Stimulated activated naive CD4-positive, alpha-beta T cell treated with Interleukin-2 at 50 U/mL for 16 hours (primary cell): ENCODE data around the gene TMEM131L.

Source experiments
- DNase-seq: peaks from one replicate; lab custom pipeline; 2025; lab: John Stamatoyannopoulos, UW

TMEM131L gene

DNA sequence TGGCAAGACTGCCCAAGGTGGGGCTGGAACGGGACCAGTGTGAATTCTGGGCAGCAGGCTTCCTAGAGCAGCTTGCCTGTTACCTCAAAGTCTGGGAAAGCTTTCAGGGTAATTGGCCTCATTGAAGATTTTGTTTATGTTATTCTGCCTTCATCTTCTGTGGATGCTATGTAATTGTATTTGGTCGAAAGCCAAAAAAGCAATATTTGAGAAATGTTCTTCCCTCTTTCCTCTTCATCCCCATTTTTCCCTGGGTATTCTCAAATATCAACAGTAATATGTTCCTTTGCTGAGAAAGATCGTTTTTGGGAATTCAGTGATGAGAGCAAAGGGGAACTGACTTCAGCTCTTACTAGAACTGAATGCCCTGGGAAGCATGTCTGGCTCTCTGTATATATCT, 12.9 kb downstream of the TMEM131L start:
- DNase-seq = no peak

DNA sequence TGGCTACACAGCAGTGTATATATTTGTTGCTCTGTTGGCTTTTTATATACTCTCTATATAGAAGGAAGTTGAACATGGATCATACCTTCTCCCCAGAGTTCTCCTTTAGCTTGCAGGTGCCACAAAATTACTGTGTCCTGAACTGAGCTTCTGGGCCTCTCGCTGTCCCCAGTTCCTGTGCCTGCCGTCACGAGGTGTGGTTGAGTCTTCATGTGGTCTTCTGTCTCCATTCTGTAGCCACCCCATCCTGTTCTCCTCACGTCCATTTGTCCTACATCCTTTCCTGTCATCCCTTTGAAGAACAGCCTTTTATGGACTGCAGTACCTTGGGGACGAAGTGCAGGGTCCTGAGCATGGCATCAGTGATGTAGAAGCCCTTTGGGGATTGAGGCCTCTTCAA, 14.5 kb downstream of the TMEM131L start:
- no peak for DNase-seq

DNA sequence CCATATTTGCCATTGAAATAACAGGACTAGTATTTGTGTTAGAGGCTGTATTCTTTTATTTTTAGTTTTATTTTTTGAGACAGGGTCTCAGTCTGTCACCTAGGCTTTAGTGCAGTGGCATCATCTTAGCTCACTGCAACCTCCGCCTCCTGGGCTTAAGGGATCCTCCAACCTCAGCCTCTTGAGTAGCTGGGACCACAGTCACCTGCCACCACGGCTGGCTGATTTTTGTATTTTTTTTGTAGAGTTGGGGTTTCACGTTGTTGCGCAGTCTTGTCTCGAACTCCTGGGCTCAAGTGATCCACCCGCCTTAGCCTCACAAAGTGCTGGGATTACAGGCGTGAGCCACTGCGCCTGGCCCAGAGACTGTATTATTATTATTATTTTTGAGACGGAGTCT, 15.3 kb downstream of the TMEM131L start:
- DNase-seq = no peak

GRCh38 chr4:153483432-153484418, 17.6 kb downstream of the TMEM131L start:
- no peak for DNase-seq

GRCh38 chr4:153485359-153485758, 19.2 kb downstream of the TMEM131L start:
- DNase-seq = no peak

DNA sequence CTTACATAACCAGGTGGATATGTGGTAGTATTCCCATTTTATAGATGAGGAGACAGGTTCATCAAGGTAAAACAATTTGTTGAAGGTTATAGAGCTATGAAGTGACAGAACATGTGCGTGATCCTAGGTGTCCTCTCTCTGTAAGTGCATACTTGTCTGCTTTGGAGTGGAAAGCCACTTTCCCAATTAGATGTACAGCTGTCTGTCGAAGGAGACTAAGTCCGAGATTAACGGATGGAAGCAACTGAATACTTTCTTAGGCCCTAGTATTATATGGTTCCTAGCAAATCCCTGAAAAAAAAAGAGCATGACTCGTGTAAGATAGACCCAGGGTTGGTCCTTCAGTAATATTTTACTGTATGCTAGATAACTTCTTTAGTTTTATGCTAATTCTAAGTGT, 19.7 kb downstream of the TMEM131L start:
- no peak for DNase-seq

GRCh38 chr4:153486281-153487151, 20.4 kb downstream of the TMEM131L start:
- DNase-seq = peak; percentile 19

- peak; percentile 84 for DNase-seq
These were observed 22.1 kb downstream of the TMEM131L start for GRCh38 chr4:153488006-153488891.

DNA sequence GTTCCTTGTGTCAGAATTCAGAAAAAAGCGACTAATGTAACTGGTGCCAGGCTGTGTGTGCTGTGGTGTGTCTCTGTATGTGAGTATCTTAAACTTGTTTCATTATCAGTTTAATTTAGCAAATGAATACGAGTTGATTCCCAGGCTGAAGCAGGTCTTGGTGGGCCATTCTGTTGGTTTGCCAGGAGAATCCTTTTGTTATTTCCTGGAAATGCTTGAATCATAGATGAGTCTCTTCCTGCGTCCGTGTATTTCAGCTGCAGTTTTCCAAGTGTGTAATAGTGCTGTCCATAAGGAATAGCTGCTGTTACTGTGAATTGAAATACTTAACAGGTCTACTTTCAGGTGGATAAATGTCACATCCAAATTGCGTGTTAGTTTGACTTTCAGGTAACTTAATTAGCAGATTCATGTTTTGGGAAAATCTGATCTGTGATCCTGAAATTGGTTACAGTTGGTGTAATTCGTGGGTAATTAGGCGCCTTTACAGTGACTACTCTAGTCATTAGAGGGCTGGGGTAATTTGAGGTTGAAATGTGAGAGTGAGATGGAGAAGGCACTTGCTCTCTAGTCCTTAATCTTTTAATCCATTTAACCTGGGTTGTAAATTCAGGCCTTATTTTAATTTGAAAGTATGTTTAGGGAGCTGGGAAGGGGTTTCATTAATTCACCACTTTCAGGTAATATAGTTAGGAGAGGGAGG, 23.8 kb downstream of the TMEM131L start:
- no peak for DNase-seq

DNA sequence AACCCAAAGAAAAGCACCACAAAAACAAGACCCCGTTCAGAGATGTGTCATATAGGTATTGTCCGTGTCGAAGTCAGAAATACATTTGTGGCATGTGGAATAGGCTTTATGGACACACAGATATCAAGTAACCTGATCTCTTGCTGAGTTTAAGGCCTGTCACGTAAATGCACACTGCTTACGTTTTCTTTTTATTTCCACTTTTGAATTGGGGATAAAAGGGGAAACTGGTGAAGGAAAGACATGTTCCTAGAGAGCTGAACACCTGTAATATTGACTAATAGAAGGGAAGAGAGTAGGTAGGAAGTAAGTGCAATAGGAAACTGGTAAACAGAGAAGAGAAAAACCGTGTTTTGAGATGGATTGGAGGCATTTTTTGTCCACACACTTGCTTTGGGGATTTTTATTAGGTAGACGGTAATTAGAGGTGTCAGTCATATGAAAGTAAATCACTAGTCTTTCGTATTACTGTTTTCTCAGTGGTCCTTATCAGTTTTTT, 24.9 kb downstream of the TMEM131L start:
- DNase-seq = no peak

DNA sequence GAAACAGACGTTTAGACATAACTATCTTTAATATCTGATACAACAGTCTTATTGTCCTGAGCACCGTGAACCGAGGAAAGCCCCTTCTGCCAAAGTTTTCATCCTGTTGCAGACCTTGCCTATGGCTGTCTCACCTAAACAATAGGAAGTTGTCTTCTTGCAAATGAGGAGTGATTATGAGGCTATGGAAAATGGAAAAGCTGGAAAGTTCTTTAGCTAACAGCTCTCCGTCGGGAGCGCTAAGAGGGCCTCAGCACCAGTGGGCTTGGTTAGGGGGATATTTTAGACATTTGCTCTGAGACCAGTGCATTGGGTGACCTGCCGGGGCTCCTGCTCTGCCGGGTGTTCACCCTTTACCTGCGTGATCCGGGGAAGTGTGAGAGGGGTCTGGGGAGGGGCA, 28.4 kb downstream of the TMEM131L start:
- DNase-seq = no peak

- DNase-seq = no peak
These were observed 29.5 kb downstream of the TMEM131L start for GRCh38 chr4:153495480-153496193.

GRCh38 chr4:153497091-153497531, 31.0 kb downstream of the TMEM131L start:
- peak; percentile 55 for DNase-seq

GRCh38 chr4:153497988-153498967, 32.1 kb downstream of the TMEM131L start:
- no peak for DNase-seq

- no peak for DNase-seq
These were observed 32.8 kb downstream of the TMEM131L start for GRCh38 chr4:153499005-153499404.

- DNase-seq = no peak
These were observed 35.4 kb downstream of the TMEM131L start for GRCh38 chr4:153501578-153501977.

- DNase-seq = no peak
These were observed 36.4 kb downstream of the TMEM131L start for GRCh38 chr4:153502584-153502983.

DNA sequence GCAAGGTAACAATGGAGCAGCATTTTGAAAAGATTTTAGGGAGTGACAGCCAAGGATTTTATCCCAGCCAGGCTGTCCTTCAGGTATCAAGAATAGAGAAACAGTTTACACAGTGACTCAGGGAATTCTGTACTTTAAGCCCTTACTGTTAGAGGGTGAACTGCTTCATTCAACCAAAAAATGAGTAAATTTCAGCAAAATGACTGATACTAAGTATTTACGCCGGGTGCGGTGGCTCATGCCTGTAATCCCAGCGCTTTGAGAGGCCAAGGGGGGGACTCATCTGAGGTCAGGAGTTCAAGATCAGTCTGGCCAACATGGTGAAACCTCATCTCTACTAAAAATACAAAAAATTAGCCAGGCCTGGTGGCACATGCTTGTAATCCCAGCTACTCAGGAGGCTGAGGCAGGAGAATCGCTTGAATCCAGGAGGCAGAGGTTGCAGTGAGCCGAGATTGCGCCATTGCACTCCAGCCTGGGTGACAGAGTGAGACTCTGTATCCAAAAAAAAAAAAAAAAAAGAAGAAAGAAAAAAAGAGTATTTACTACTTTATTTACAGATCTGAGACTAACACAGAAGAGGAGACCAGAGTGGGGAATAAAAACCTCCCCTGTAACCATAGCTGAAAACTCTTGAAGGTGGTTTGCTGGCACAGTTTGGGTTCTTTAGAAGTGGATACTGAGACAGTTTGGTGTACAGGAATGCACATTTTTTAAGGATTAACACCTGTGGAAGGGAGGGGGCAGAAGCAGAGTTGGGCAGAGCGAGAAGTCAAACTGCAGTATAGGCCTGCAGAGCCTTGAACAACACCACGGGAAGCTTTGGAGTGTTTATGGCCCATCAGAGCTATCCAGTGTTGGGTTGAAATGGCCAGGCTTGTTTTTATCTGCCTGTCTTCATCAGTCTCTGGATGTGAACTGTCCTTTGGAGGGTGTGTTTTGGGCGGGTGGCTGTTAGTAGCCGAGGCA, 40.5 kb downstream of the TMEM131L start:
- DNase-seq = no peak
